Hematopoietic multipotent progenitor cell treated with erythropoietin and hydrocortisone succinate and interleukin-3 and kit ligand, for 17 days (in vitro differentiated cells): ENCODE results near the gene FOXO1.

ENCODE experiments used
- DNase-seq: peaks from one replicate; pipeline ENCODE4 v3.0.0-alpha.2; 2015; ENCODE audit warnings: low spot score

The FOXO1 gene

DNA sequence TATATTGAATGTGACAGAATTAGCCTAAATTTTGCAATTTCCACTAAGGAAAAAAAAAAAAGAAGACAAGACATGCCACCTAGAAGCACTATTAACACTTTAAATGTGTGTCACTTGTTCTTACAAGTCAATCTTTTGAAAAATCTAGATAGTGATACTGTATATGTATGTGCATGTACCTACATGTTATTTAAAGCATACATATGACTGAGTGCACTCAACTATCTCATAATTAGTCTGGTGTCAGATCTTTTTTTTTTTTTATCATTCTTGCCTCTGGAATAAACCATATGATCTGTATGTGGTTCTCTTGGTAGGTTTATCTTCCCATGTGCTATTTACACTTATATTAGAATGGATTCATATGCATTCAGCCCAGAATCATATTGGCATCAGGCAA lies 62.3 kb downstream of the FOXO1 start:
- no peak for DNase-seq

DNA sequence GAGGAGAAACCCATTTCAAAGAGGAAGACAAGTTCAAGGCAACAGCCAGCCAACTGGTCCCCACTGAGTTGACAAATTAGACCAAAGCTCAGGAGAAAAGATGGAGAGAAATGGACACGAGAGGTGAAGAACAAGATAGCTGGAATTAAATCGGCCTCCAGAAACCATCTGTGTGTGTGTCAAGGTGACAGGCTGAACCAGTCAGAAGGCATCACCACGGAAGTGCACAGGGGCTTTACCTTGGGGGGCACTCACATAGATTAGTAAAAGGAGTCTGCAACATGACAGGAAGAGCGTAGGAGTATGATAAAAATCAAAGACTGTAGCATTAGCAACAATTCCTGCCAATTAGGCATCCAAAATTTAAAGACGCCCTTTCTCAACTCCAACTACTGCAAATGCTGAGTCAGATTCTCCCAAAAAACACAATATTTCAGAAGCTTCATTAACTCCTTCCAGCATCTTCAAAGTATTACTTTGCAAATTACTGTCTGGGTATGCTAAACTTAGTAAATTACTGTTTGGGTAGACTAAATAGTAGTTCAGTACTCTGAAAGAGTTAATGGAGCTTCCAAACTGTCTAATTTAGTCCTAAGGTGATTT lies 66.2 kb downstream of the FOXO1 start:
- no peak for DNase-seq

DNA sequence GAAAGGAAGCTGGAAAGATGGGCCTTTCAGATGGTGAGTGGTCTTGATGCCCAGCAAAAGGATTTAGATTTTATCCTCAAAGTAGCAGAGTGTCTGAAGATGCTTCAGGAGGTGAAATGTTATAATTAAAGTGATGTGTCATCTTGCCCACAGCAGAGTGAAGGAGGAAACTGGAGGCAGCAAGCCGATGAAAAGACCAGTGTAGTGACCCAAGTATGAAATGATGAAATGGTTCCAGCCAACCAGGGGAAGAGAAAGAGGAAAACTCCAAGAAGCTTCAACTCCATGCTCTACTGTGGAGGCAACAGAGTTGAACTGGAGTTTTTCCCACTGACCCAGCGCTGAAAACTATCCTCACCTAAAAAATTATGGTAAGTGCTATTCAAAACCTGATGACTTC lies 66.7 kb downstream of the FOXO1 start:
- DNase-seq, result no peak

DNA sequence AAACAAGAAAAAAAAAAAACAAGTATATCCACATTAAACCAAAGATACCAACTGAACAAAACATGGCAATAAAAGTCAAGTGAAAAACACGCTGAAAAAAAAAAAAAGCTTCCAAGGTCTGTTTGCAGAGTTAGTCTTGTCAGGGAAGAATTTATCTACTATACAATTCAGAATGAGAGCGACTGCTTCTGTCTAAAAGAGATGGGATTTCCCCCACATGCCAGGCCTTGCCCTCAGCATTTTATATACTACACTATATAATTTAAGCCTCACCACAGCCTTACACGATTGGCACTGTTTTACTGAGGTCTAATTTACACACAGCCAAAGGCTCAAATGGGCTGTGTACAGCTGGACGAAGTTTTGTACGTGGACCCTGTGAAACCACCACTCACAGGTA lies 67.3 kb downstream of the FOXO1 start:
- no peak for DNase-seq

DNA sequence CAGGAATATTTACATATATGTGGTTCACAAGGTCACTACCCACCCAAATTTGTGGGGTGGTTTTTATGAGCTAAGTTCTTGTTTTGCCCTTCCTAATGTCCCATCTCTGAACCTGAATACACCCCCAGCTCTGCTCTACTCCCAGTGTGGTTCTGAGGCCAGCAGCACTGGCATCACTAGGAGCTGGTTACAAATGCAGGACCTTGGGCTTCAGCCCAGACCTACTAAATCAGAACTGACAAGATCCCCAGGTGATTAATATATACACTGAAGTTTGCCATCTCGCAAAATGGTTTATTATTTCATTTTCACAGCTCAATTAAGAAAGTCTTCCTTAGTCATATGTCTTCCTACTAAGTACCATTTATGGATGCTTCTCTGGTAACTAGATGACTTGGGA lies 67.9 kb downstream of the FOXO1 start:
- DNase-seq, result no peak

DNA sequence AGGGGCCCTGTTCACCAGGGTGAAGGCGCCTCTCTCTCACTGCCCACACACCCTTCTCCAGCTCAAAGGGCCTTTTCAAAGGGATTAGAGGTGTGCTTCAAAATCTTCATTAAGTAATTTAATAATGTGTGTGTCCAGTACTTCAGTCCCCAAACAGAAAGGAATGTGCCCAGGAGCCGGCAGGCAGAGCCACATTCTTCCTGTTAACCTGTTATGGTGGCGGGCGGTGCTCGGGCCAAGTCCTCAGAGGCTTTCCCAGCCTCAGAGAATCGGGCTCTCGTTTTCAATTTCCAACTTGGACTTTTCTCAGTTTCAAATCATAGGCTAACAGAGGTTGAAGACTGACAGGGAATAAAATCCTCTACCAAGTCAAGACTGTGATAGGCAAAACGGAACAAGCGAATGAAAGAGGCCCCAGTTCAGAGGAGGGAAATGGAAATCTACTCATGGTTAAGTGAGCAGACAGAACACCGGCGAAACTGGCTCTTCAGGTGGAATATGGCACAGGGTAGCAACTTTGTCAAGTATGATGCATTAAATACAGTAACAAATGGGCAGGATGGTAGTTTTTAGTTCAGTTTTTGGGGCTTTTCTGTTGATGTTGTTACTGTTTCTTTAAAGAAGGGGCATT lies 68.6 kb downstream of the FOXO1 start:
- no peak for DNase-seq

DNA sequence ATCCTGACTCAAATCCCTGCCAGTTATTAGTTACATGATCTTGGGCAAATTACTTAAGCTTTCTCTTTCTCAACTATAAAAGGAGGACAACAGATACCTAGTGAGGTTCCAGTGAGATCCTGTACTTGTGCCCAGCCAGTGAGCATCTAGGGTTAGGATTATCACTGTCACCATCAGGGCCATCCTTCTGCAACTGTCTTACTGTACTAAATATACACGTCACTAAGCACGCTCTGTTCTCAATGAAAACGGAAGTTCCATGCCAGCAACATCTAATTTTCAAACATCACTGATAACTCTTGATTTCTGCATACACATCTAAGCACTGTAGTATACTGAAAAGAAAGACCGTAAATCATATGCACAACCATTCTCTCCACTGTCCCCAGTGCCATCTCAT lies 70.0 kb downstream of the FOXO1 start:
- no peak for DNase-seq

DNA sequence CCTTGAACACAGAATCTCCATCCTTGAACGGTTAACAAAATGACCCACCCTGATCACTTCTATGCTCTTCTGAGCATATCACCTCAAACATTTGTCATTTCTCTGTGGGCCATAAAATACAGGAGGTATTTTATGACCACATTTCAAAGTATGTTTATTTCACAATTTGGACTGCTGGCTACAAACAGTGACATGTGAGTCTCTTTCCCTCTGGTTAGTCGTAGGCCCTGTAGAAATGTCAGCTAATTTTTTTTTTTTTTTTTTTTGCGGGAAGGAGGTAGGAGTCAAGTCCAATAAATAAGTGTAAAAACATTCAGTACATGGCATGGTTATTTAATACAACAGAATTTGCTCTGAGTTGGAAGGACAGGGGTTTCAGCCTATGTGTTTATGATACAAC lies 70.7 kb downstream of the FOXO1 start:
- DNase-seq, result no peak

DNA sequence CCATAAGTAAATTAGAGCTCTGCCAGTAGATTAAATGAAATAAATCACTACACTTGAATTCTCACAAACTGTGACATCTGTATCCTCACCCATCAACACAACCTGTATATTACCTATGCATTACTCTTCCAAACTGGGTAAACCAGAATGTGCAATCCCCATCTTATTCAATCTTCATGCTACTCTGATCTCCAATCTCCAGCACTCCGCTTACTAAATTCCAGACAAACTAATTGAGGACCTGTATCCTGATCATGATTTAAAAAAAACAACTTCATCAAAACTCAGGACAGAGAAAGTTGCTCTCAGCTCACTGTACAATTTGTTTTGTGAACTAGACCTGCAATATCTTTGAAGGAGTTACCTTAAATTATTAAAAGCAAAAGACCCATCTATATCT lies 74.4 kb downstream of the FOXO1 start:
- DNase-seq, result no peak

DNA sequence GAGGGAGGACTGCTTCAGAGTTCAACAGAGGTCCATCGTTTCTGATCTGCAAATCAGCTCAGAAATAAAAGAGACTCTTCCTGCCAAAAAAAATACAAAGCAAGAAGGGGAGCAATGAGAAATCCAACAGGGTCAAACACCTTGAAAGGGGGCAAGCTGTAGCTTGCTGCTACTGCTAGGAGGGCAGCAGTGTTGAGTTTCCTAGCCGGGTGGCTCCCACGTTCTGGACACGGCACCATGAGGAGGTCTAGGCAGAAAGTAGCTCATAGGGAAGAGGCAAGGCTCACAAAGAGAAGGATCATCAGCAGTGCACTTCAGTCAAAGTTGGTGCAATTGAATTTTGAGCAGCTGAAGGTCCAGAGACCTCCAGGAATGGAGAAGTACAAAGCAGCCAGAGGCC lies 75.3 kb downstream of the FOXO1 start:
- no peak for DNase-seq

DNA sequence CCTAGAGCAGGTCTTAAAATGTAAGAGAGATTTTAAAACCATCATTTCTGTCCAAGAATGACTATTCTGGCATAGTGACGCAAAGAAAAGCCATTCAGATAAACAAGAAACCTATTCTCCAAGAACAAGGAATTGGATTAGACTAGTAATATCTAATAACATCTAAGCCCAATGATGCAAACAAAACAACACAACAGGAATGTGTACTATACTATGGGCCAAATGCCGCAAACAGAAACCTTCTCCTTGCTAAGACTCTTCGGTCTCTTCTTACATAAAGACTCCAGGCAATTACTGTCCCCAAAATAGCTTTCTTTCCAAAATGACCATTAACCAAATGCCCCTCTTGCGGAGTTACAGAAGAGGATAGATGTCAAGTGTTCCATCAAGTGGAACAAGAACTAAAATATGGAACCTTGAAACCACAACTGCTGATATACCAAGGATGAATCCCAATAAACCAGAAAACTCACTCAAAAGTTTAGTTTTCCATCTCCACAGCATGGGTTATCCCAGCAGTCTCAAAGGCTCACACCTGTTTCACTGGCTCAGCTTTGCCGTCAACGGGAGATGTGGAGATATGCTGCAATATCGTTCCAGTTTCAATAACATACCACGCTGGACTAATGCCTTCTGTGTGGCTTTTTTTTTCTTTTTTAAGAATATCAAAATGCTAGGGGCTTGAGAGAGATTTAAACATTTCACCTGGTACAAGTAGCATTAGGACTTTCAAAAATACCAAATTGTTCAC lies 76.2 kb downstream of the FOXO1 start:
- no peak for DNase-seq

DNA sequence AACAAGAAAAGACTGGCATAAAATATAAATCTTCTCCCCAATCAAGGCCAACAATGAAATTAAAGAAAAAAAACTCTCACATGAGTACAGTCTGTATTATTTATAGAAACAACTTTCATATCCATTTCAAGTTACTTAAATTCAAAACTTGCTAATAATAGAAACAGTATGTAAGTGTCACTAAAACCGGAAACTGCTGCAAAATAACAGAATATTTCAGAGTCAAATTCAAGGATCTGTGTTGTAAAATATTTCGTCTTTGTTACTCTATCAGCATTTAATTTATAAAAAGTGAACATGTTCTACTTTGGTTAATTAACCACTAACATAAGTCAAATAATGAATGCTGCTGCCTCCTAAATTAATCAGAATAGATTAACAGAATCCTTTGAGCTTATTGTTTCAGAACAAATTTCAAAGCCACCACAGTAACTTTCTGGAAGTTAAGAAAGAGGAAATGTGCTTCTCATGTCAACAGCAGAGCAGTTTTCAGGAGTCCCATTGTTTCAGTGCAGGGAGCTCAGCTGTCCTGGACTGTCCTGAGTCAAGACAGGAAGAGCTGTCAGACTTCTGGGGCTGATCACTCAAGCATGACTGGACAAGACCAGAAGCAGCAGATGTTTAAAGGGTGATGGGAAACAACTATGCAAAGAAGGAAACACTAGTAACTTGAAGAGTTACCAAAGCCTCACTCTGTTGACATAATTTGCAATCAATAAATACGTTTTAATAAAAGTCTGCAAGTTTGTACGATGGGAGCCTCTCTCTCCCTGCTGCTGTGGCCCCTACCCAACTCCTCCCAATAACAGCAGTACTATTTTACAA lies 76.9 kb downstream of the FOXO1 start:
- DNase-seq, result no peak

DNA sequence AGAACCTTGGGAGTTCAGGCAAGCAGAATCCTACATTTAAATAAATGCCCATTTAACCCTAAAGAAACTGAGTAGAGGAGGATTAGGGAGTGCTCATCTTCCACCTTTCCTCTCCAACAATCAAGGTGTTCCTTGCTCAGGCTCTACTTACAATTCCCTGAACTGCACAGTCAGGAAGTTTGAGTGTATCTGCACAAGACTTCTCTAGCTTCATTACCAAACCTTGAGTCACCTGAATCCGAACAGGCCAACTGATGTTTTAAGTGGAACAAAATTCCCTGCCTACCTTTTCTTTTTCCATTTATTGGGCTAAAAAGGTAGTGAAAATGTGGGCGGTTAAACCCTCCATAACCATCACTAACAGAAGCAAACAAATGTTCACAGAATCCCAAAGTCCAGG lies 78.3 kb downstream of the FOXO1 start:
- no peak for DNase-seq

DNA sequence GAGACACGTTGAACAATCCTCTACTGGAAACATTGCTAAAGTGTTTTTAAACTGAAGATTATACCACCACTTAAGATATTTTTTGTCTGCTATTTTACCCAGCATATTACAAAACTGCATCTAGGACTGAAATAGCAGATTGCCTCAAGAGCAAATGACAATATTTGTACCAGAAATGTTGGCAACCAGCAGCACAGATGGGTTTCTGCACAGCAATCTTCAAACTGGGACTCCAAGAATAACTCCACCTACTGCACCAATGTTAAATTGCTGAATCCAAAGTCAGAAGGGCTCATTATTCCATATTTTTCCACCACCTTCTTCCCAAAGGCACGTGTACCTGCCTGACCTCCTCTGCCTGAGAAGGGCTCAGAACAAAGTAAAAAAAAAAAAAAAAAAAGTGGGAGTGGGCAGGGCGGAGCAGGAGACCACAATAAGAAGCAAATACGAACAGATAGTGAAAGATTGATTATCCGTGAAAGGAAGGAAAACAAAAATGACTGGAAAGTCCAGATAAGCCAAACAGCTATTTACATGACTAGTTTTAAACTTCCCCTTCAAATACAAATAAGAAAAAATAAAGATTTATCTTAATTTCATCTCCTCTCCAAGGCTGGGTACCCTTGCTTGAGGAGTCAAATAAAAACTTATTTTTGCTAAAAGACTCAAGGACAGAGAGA lies 79.4 kb downstream of the FOXO1 start:
- no peak for DNase-seq

DNA sequence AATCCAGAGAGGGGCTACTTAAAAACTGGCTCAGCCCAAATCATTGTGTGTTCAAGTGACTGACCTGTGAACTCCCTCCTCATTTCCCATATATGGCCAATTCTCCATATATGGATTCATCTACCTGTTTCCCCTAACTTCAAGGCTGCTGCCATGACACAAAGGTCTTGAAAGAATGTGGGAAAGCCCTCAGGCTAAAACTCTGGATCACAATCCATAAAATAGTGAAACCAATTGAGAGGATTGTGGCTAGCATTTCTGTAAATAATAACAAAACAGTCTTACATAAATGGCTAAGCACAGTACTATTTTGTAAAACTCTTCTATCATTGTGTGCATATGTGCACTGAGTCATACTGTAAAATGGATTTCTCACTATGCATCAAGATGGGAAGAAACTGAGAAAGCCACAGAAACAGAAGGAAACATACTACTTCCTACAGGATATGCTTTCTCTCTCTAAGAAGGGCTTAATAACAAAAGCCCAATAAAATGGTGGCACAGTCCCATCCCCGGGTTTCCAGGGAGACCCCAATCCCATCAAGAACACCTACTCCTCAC lies 80.5 kb downstream of the FOXO1 start:
- DNase-seq, result no peak

DNA sequence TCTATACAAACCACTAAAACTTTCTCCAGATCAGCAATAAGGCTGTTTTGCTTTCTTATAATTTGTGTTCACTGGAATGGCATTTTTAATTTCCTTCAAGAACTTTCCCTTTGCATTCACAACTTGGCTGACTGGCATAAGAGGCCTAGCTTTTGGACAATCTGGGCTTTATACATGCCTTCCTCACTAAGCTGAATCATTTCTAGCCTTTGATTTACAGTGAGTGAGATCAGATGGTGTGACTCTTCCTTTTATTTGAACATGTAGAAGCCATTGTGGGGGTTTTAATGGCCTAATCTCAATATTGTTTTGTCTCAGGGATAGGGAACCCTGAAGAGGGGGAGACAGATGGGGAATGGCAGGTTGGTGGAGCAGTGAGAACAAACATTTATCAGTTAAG lies 82.7 kb downstream of the FOXO1 start:
- no peak for DNase-seq

DNA sequence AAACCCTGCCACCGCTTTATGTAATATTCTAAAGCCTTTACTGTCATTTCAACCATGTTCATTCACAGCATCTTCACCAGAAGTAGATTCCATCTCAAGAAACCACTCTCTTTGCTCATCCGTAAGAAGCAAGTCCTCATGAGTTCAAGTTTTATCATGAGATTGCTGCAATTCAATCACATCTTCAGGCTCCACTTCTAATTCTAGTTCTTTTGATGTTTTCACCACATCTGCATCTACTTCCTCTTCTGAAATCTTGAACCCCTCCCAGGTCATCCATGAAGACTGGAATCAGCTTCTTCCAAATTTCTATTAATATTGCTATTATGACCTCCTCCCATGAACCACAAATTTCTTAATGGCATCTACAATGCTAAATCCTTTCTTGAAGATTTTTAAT lies 83.9 kb downstream of the FOXO1 start:
- no peak for DNase-seq

DNA sequence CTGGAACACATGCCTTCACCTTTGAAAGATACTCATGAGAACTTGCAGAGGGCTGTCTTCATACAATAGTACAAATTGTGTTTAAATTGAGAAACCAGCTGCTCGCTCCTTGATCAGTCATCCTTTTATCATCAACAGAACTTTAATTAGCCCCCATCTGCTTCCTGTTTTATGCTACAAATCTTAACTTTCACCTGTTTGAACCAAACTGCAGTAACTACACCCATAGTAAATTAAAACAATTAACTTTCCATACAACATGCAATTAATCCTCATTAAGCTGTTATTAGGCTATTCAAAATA lies 85.2 kb downstream of the FOXO1 start:
- DNase-seq, result no peak

DNA sequence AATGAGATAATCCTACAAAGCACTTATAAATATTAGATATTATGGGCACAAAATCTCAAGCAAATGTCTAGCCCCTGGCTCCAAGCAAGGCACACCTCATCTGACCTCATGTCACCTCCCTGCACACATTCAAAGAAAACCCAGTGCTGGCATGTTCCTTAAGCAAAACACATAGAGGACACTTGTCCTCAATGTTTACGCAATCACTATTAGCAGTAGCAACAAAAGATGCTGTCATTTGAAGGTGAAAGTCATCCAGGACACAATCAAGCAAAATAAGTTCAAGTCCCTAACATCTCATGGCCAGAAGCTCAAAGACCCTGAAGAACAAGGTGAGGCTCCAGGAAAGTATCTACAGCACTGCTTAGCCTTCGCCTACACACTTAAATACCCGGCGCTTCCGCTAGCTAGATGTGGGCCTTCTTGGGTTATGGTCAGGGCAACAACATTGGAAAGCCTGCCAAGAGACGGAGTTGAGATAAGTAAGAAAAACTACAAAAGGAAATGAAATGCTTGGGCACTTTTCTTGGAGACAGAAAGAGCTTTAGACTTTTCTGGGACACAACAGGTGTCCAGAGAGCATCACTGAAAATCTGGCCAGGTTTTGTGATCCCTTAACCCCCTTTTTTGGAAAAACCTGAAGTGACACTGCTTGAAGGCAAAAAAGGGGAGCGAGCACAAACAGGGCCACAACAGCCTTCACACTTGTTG lies 85.7 kb downstream of the FOXO1 start:
- DNase-seq, result no peak

DNA sequence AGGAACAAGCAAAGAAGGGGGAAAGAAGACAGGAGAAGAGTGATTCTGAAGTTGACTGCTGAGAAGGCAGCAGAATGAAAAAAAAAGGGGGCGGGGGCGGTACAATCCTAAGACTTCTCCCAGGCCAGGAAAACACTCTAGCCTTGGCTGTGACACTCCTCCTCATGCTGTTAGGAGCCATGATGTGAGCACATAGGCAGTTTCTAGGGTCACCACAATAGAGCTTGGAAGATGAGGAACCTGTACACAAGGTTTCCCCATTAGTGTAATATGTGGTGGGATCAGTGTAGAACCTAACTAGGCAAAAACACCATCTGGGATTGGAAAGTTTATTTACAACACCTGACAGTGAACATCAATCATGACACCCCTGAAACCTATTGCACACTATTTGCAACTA lies 86.9 kb downstream of the FOXO1 start:
- no peak for DNase-seq

DNA sequence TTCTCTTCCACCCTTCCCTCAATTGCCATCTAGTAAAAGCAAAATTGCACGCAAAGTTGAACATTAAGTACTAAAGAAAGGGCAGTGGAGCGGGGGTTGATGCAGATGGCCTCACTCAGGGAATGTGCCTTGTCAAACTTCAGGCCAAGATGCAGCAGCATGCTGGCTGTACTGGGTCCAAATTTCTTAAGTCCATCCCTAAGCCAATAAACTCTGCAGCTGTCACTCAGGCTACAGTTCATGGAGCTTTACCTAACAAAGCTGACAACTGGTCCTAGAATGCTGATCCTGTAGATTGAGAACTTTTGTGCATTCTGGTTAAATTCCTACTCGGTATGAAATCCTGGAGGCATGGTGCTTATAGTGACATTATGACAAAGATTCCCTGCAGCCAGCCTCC lies 88.4 kb downstream of the FOXO1 start:
- DNase-seq, result no peak

DNA sequence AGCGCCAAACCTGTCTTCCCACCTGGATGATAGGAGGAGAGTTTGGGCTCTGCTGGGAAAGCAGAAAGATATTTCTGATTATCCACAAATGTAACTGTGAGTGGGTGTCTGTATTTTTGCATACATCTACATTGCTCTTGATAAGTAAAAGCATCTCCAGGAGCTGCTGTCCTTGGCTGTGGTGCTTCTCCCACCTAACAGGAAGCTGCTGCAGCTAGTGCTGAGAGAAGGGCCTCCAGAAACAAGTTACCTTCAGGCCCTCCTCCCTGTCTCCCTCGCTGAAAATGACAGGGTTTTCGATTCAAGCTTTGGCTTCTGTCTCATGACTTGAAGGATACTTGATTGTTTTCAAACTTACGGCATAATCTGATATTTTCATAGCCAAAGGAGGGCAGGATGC lies 90.1 kb downstream of the FOXO1 start:
- DNase-seq, result no peak
